UCSD-AML1 (cell line): ENCODE data around the gene RIMBP3B.
"Not testable (repeated sequence)": the region's sequence is repeated elsewhere in the genome, so short reads cannot be mapped to it uniquely, and the experiment has no call there.

Source experiments
- DNase-seq: peaks from one replicate; lab custom pipeline; 2025; ENCODE audit not compliant: unreplicated experiment; lab: John Stamatoyannopoulos, UW

The RIMBP3B gene

GRCh38 chr22:21417853-21418252 is 34.3 kb downstream of the RIMBP3B start:
- DNase-seq, result not testable (repeated sequence)

GRCh38 chr22:21418974-21419638 is 35.6 kb downstream of the RIMBP3B start:
- DNase-seq, result not testable (repeated sequence)

GRCh38 chr22:21420180-21420763 is 36.7 kb downstream of the RIMBP3B start:
- not testable (repeated sequence) for DNase-seq

- DNase-seq, result not testable (repeated sequence)
Measured at GRCh38 chr22:21424084-21424709, 40.6 kb downstream of the RIMBP3B start.

- DNase-seq, result not testable (repeated sequence)
Measured at GRCh38 chr22:21434378-21435233, 51.1 kb downstream of the RIMBP3B start.

GRCh38 chr22:21435998-21436810 is 52.7 kb downstream of the RIMBP3B start:
- not testable (repeated sequence) for DNase-seq

- DNase-seq, result not testable (repeated sequence)
Measured at GRCh38 chr22:21438013-21438412, 54.5 kb downstream of the RIMBP3B start.
